Measurements from ENCODE around the gene AGPAT3. TPM values are rescaled to one million over a fixed set of nuclear protein-coding genes. Genes with fewer than 3 reads are reported as not detected.

AGPAT3 gene
- total RNA-seq, 1 donor from 2014 or later, result 79.2 TPM

GRCh38 chr21:43988506-43989230 lies 123.6 kb downstream of the AGPAT3 start:
- DNase-seq (ENCODE audit: low spot score), result no peak

GRCh38 chr21:43989401-43989800 lies 124.4 kb downstream of the AGPAT3 start:
- DNase-seq (ENCODE audit: low spot score), result no peak

- DNase-seq (ENCODE audit: low spot score), result no peak
These were observed 126.5 kb downstream of the AGPAT3 start for GRCh38 chr21:43991447-43991991.

GRCh38 chr21:43992121-43992520 lies 127.1 kb downstream of the AGPAT3 start:
- no peak for DNase-seq (ENCODE audit: low spot score)

- no peak for DNase-seq (ENCODE audit: low spot score)
These were observed 128.5 kb downstream of the AGPAT3 start for GRCh38 chr21:43993420-43993934.

GRCh38 chr21:43994085-43994484 lies 129.1 kb downstream of the AGPAT3 start:
- DNase-seq (ENCODE audit: low spot score), result no peak

- no peak for DNase-seq (ENCODE audit: low spot score)
These were observed 129.6 kb downstream of the AGPAT3 start for GRCh38 chr21:43994646-43995045.

- no peak for DNase-seq (ENCODE audit: low spot score)
These were observed 130.6 kb downstream of the AGPAT3 start for GRCh38 chr21:43995521-43996105.

- DNase-seq (ENCODE audit: low spot score), result no peak
These were observed 133.0 kb downstream of the AGPAT3 start for GRCh38 chr21:43997766-43998742.

- no peak for DNase-seq (ENCODE audit: low spot score)
These were observed 135.3 kb downstream of the AGPAT3 start for GRCh38 chr21:44000360-44000759.

- no peak for DNase-seq (ENCODE audit: low spot score)
These were observed 137.5 kb downstream of the AGPAT3 start for GRCh38 chr21:44002511-44002910.

GRCh38 chr21:44003307-44003966 lies 138.4 kb downstream of the AGPAT3 start:
- no peak for DNase-seq (ENCODE audit: low spot score)

GRCh38 chr21:44005071-44005470 lies 140.0 kb downstream of the AGPAT3 start:
- no peak for DNase-seq (ENCODE audit: low spot score)

- DNase-seq (ENCODE audit: low spot score), result no peak
These were observed 140.6 kb downstream of the AGPAT3 start for GRCh38 chr21:44005593-44005992.

- DNase-seq (ENCODE audit: low spot score), result no peak
These were observed 141.1 kb downstream of the AGPAT3 start for GRCh38 chr21:44006017-44006619.

GRCh38 chr21:44006656-44007055 lies 141.6 kb downstream of the AGPAT3 start:
- no peak for DNase-seq (ENCODE audit: low spot score)

- no peak for DNase-seq (ENCODE audit: low spot score)
These were observed 145.4 kb downstream of the AGPAT3 start for GRCh38 chr21:44010429-44010828.

GRCh38 chr21:44011123-44011522 lies 146.1 kb downstream of the AGPAT3 start:
- DNase-seq (ENCODE audit: low spot score), result no peak

GRCh38 chr21:44011579-44012473 lies 146.8 kb downstream of the AGPAT3 start, which contains the start of gene TRAPPC10:
Gene TRAPPC10 (plus strand): TSS chr21:44012309. CDS start chr21:44012494, 185 bp downstream.
- peak; percentile 96 for DNase-seq (ENCODE audit: low spot score)

Measured in mesenteric fat pad (tissue), 1 donor.